GM21367 (cell line): ENCODE measurements around the gene MVK.

Experiments used
- ATAC-seq: cut with Tn5 transposase; IDR thresholded peaks from one replicate; pipeline ENCODE4 v1.9.1; 2021; ENCODE audit not compliant: unreplicated experiment

Gene MVK

GRCh38 chr12:109573029-109573913 lies at the start of gene MVK, which contains the start of gene MMAB:
Gene MVK (plus strand): TSS chr12:109573794. CDS start chr12:109574823, 1,029 bp downstream.
Gene MMAB (minus strand): TSS chr12:109573504. CDS start chr12:109573480, 24 bp downstream.
- ATAC-seq: peak; percentile 87

- no peak for ATAC-seq
Observed at GRCh38 chr12:109524466-109525278, 48.9 kb upstream of the MVK start.

GRCh38 chr12:109525279-109525585 lies 48.4 kb upstream of the MVK start:
- no peak for ATAC-seq

- ATAC-seq: no peak
Observed at GRCh38 chr12:109527489-109528123, 46.0 kb upstream of the MVK start.

- no peak for ATAC-seq
Observed at GRCh38 chr12:109529691-109530640, 43.6 kb upstream of the MVK start.

- ATAC-seq: no peak
Observed at GRCh38 chr12:109531411-109531810, 42.2 kb upstream of the MVK start.

- no peak for ATAC-seq
Observed at GRCh38 chr12:109532721-109533486, 40.7 kb upstream of the MVK start.

- ATAC-seq: no peak
Observed at GRCh38 chr12:109533487-109533740, 40.2 kb upstream of the MVK start.

- ATAC-seq: no peak
Observed at GRCh38 chr12:109534456-109534855, 39.1 kb upstream of the MVK start.

GRCh38 chr12:109535231-109535862 lies 38.2 kb upstream of the MVK start:
- no peak for ATAC-seq

- no peak for ATAC-seq
Observed at GRCh38 chr12:109535863-109536250, 37.7 kb upstream of the MVK start.

GRCh38 chr12:109537136-109537535 lies 36.5 kb upstream of the MVK start:
- ATAC-seq: no peak

GRCh38 chr12:109538191-109538863 lies 35.3 kb upstream of the MVK start:
- no peak for ATAC-seq

GRCh38 chr12:109539508-109539907 lies 34.1 kb upstream of the MVK start:
- no peak for ATAC-seq

- no peak for ATAC-seq
Observed at GRCh38 chr12:109540526-109541412, 32.8 kb upstream of the MVK start.

- no peak for ATAC-seq
Observed at GRCh38 chr12:109541413-109541726, 32.2 kb upstream of the MVK start.

- ATAC-seq: no peak
Observed at GRCh38 chr12:109542014-109542413, 31.6 kb upstream of the MVK start.

GRCh38 chr12:109542876-109543275 lies 30.7 kb upstream of the MVK start:
- no peak for ATAC-seq
